GM12878 (cell line): ENCODE measurements around the gene SSNA1. TPM values are rescaled to one million over a fixed set of nuclear protein-coding genes. Genes with fewer than 3 reads are reported as not detected.

Source experiments
- ATAC-seq: fragments of 200-7000 bp; cut with Tn5 transposase; 3 replicates; pipeline ENCODE4 v1.9.1; 2020; ENCODE audit warnings: mild to moderate bottlenecking, moderate library complexity
- BruUV-seq: library from RNA; stranded (reverse); fragments of 400-500 nt; replicated peaks from 2 replicates; lab custom pipeline; 2021; lab: Mats Ljungman, UMichigan
- CTCF ChIA-PET: fragments of 300-600 bp; sonication (Branson Sonifier 250); formaldehyde crosslinking; extraction: SDS; loops from one replicate; lab custom pipeline; 2021; ENCODE audit warnings: inconsistent platforms; lab: Yijun Ruan, JAX
- POLR2A ChIA-PET: fragments of 350-600 bp; formaldehyde crosslinking; extraction: SDS; loops from one replicate; lab custom pipeline; 2021; ENCODE audit warnings: inconsistent platforms; lab: Charles Lee
- RAD21 ChIA-PET: fragments of 300-600 bp; sonication (Branson Sonifier 250); formaldehyde crosslinking; loops from one replicate; lab custom pipeline; 2023; ENCODE audit warnings: antibody characterized with exemption; ENCODE audit not compliant: unreplicated experiment; lab: Charles Lee
- SMC1A ChIA-PET: fragments of 300-600 bp; sonication (Branson Sonifier 250); formaldehyde crosslinking; loops from one replicate; lab custom pipeline; 2023; ENCODE audit not compliant: unreplicated experiment, uncharacterized antibody; lab: Charles Lee
- DNase-seq: peaks from one replicate; pipeline ENCODE4 v3.0.0-alpha.2; 2011; ENCODE audit warnings: low read depth, low spot score
- FAIRE-seq: peaks from 3 replicates; lab custom pipeline; 2011; peaks lifted over from hg19 to GRCh38; lab: Jason Lieb, UNC
- H2AFZ ChIP-seq: 2 replicates; pipeline ENCODE4 v1.6.0; 2011; ENCODE audit warnings: low read depth, low read length, control low read depth; ENCODE audit not compliant: control insufficient read depth
- H3K27ac ChIP-seq: 2 replicates; pipeline ENCODE4 v1.5.1; 2011; ENCODE audit warnings: control low read depth; ENCODE audit not compliant: control insufficient read depth, insufficient read depth
- H3K27me3 ChIP-seq, 2 experiments: replicated peaks in 1 of 2; 2 replicates each; pipeline versions ENCODE4 v1.6.0 to v1.6.1; 2011; ENCODE audit warnings: low read length in 1 of 2; ENCODE audit not compliant: control insufficient read depth in 2 of 2, insufficient read depth in 2 of 2
- H3K36me3 ChIP-seq, 2 experiments: 2 replicates each; pipeline ENCODE4 v1.5.1; 2011; ENCODE audit warnings: low read length in 1 of 2; ENCODE audit not compliant: control insufficient read depth in 2 of 2, insufficient read depth in 2 of 2
- H3K4me1 ChIP-seq: 2 replicates; pipeline ENCODE4 v1.6.1; 2011; ENCODE audit warnings: mild to moderate bottlenecking, low read length, moderate library complexity, mixed read lengths; ENCODE audit not compliant: control insufficient read depth, insufficient read depth
- H3K4me2 ChIP-seq: 2 replicates; pipeline ENCODE4 v1.6.0; 2011; ENCODE audit warnings: control low read depth; ENCODE audit not compliant: control insufficient read depth, insufficient read depth
- H3K4me3 ChIP-seq: fragments of 200-600 bp; sonication (generic); 2 replicates; pipeline ENCODE4 v1.5.1; 2016
- H3K79me2 ChIP-seq: 2 replicates; pipeline ENCODE4 v1.6.0; 2011; ENCODE audit warnings: low read length; ENCODE audit not compliant: control insufficient read depth, insufficient read depth
- H3K9ac ChIP-seq: 2 replicates; pipeline ENCODE4 v1.8.0; 2011; ENCODE audit warnings: low read length, control low read depth, mixed read lengths; ENCODE audit not compliant: control insufficient read depth, insufficient read depth
- H3K9me3 ChIP-seq: replicated peaks from 3 replicates; pipeline ENCODE4 v1.5.1; 2011; ENCODE audit warnings: mild to moderate bottlenecking, low read length; ENCODE audit not compliant: control insufficient read depth, insufficient read depth
- H4K20me1 ChIP-seq: 2 replicates; pipeline ENCODE4 v1.6.0; 2011; ENCODE audit not compliant: control insufficient read depth, insufficient read depth
- BHLHE40 ChIP-seq, 2 experiments: fragments of 450-650 bp in 1 of 2; IDR thresholded peaks; 2 replicates each; pipeline ENCODE4 v1.6.1; 2011 to 2017; ENCODE audit warnings: low read depth in 2 of 2, borderline replicate concordance in 1 of 2, improper control_type of control experiment in 1 of 2, low read length in 1 of 2, mild to moderate bottlenecking in 1 of 2
- IKZF2 ChIP-seq, 2 experiments: fragments of 450-650 bp; IDR thresholded peaks; 2 replicates each; pipeline ENCODE4 v1.6.1; 2017; ENCODE audit warnings: mild to moderate bottlenecking in 2 of 2, moderate library complexity in 2 of 2
- LARP7 ChIP-seq: fragments of 450-650 bp; IDR thresholded peaks from 2 replicates; pipeline ENCODE4 v1.6.1; 2017; ENCODE audit warnings: mild to moderate bottlenecking
- WGBS: methylation state at CpG from one replicate; pipeline ENCODE4 v1.1.6; 2016; ENCODE audit warnings: low lambda C conversion rate; ENCODE audit not compliant: insufficient replicate concordance, insufficient coverage; ENCODE audit errors: missing lambda C conversion rate; 5-methylcytosine and 5-hydroxymethylcytosine counted together
- in situ Hi-C: fragments of 300-500 bp; cut with MboI; formaldehyde crosslinking; loops from 9 replicates; pipeline ENCODE4 v1.14.3; 2018; ENCODE audit warnings: mixed read lengths
- intact Hi-C: fragments of 100-400 bp; cut with micrococcal nuclease; formaldehyde crosslinking; loops from one replicate; pipeline ENCODE4 v1.14.2; 2022; ENCODE audit not compliant: unreplicated experiment
- polyA plus RNA-seq, 11 experiments: library from polyadenylated mRNA; depleted of rRNA in 4 of 11; unstranded in 6 of 11; stranded (reverse) in 5 of 11; fragments of >200 nt; fragmentation: Nextera tagmentation in 4 of 11; fragmentation: Illumina TruSeq in 1 of 11; extraction: Ambion mirVana in 4 of 11; extraction: Trizol in 1 of 11; gene quantifications; 1 replicate in 1 of 11; 2 replicates in 10 of 11; pipeline versions ENCODE4 v1.2.1 to v1.2.3, GENCODE V29; 2011 to 2016; ENCODE audit warnings: inconsistent platforms in 2 of 11, missing spikeins in 2 of 11, low read depth in 1 of 11
- total RNA-seq, 4 experiments: library from RNA; depleted of rRNA in 3 of 4; stranded (reverse); fragments of >200 nt in 3 of 4; fragmentation: Illumina TruSeq in 1 of 4; extraction: Trizol in 1 of 4; gene quantifications; 2 replicates each; pipeline versions ENCODE4 v1.2.1 to v1.2.3, GENCODE V29; 2013 to 2021
- TF ChIP-seq, protein P1 (sequence below): IDR thresholded peaks from 2 replicates; pipeline ENCODE4 v1.6.1; 2012; ENCODE audit warnings: low read depth, low read length, improper control_type of control experiment

Gene SSNA1
- total and polyA plus RNA-seq, 10 of the 15 experiments (the other 5 are each of a cell fraction or from before 2014, with no cell fraction given) = 0.63 to 139 (median 78.0) TPM

DNA sequence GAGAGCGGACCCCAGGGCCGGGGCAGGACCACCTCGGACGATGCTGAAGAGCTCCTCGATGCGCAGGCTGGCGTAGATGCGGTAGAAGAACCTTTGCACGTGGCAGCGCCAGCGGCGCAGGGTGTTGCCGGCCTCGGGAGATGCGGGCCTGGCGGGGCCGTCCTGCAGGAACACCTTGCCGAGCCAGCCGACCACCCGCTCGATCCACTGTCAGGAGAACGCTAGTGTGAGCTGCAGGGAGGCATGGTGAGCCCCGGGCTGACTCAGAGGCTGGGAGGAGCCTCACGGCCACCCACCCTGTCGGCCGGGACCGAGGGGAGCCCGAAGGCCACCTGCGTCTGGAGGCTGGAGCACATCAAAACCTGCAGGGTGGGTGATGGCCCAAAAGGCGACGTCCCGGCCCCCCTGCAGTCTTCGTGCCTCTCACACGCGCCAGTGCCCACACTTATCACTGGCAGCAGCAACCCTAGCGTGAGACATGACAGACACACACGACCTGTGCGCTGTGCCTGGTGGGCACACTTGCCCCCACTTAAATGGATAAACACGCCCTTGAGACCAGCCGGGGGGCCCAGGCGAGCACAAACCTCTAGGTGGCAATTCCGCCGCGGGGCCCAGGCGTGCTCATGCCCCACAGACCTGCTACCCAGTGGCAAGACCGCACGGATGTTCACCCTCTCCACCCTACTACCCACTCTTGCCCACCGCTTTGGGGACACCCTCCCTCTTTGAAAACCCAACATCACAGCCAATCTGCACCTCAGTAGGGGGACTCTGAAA, 3.4 kb upstream of the SSNA1 start:
- H3K4me3 ChIP-seq = no peak overlapping the region
- intact Hi-C loops = loop anchor here (5.0 kb wide), 2 partner anchors 37 to 58 kb away; partner anchors contain the start of gene RNF208
- WGBS = 90% methylated on average over 46 of the region's 48 CpGs
- no peak overlapping the region for H3K4me2 ChIP-seq
- POLR2A ChIA-PET = no interaction called here
- peaks cover 30% of the 10 kb centered on the region for H3K79me2 ChIP-seq
- H3K9ac ChIP-seq = no peak overlapping the region
- H3K4me1 ChIP-seq = peaks cover 22% of the 10 kb centered on the region
- no peaks in the 10 kb centered on the region for H3K9me3 ChIP-seq
- H3K36me3 ChIP-seq = peaks cover 7 to 25% of the 10 kb centered on the region in 2 experiments
- RAD21 ChIA-PET = no interaction called here
- H2AFZ ChIP-seq = no peak overlapping the region
- in situ Hi-C loops = no loop called here
- SMC1A ChIA-PET = no interaction called here
- TF ChIP-seq, protein P1, sequence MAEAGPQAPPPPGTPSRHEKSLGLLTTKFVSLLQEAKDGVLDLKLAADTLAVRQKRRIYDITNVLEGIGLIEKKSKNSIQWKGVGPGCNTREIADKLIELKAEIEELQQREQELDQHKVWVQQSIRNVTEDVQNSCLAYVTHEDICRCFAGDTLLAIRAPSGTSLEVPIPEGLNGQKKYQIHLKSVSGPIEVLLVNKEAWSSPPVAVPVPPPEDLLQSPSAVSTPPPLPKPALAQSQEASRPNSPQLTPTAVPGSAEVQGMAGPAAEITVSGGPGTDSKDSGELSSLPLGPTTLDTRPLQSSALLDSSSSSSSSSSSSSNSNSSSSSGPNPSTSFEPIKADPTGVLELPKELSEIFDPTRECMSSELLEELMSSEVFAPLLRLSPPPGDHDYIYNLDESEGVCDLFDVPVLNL = no peak
- TF ChIP-seq BHLHE40 (IDR thresholded peaks at IDR 0.05; ENCODE audit: borderline replicate concordance in 1 of 2, low read depth in 2 of 2, low read length in 1 of 2) (no peak), LARP7 (no peak), IKZF2 (IDR thresholded peaks at IDR 0.05) (no peak)
- TF ChIP-seq, all 136 proteins: peak for 0
- CTCF ChIA-PET = no interaction called here
- no TSS peak for BruUV-seq
- DNase-seq = no peak
- ATAC-seq = no peak
- no peaks in the 10 kb centered on the region for H3K27me3 ChIP-seq
- H4K20me1 ChIP-seq = peaks cover 7% of the 10 kb centered on the region; the same call in 1 of the 2 replicates
- FAIRE-seq = no peak
- no peak overlapping the region for H3K27ac ChIP-seq
